Measurements from ENCODE around the gene SLC25A36. TPM values are rescaled to one million over a fixed set of nuclear protein-coding genes. Genes with fewer than 3 reads are reported as not detected.

SLC25A36 gene
- total and polyA plus RNA-seq, 2 of the 4 experiments (the other 2 are of a cell fraction) = 31.3 to 76.7 TPM

DNA sequence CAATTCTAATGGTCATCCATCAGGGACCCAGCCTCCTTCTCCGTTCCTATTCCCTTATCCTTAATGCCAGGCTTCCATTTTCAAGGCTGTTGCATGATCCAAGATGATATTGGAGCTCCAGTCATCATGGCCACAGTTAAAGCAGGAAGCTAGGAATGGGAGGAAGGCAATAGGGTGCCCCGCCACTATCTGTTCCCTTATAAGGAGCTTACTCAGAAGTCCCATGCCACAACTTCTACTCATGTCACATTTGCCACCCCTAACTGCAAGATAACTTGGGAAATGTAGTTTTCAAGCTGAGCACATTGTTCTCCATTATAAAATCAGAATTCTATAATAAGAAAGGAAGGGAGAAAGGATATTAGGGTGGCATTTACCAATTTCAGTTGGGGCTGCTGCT, 70.9 kb downstream of the SLC25A36 start (continued):
- TF ChIP-seq RFX5 (IDR thresholded peaks at IDR 0.05; ENCODE audit: low read depth, low read length) = no peak
- TF ChIP-seq CEBPB (IDR thresholded peaks at IDR 0.05; ENCODE audit: low read depth, low read length) = no peak

DNA sequence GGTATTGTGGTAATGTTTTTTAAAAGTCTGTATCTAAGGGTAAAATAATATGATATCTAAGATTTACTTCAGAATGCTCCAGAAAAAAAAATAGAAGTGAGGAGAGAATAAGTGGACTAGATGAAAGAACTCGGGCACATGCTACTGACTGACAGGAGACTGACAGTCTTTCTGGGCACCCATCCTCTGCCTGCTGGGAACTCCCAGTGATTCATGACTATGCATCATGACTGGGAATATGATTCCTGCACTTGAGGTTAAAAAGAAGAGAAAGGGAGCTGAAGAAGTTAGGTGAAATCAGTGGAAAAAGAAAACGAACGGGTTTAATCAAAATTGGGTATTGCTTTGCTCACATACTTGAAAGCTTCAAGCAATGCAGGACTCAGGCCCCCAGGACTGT, 73.8 kb downstream of the SLC25A36 start:
- no peak overlapping the region for H3K4me3 ChIP-seq (ENCODE audit: insufficient read depth, low read depth, low read length)
- H3K56ac ChIP-seq (ENCODE audit: extremely low read depth, insufficient read depth, low read length) = no peak overlapping the region
- in situ Hi-C loops (cut with MboI; ENCODE audit: low sequenced_read_pairs) (no loop called here), dilution Hi-C loops (cut with HindIII; ENCODE audit: low sequenced_read_pairs, unreplicated experiment) (no loop called here), intact Hi-C loops (cut with micrococcal nuclease) (no loop called here)
- H2BK20ac ChIP-seq (ENCODE audit: low read depth, low read length) = no peak overlapping the region
- no peaks in the 10 kb centered on the region for H3K79me1 ChIP-seq (ENCODE audit: low read depth in 1 of 2, low read length in 2 of 2)
- H3K9me3 ChIP-seq (ENCODE audit: control insufficient read depth, insufficient read depth, low read length) = no peaks in the 10 kb centered on the region
- no TSS peak for BruUV-seq (replicated peaks)
- TF ChIP-seq, protein P1, sequence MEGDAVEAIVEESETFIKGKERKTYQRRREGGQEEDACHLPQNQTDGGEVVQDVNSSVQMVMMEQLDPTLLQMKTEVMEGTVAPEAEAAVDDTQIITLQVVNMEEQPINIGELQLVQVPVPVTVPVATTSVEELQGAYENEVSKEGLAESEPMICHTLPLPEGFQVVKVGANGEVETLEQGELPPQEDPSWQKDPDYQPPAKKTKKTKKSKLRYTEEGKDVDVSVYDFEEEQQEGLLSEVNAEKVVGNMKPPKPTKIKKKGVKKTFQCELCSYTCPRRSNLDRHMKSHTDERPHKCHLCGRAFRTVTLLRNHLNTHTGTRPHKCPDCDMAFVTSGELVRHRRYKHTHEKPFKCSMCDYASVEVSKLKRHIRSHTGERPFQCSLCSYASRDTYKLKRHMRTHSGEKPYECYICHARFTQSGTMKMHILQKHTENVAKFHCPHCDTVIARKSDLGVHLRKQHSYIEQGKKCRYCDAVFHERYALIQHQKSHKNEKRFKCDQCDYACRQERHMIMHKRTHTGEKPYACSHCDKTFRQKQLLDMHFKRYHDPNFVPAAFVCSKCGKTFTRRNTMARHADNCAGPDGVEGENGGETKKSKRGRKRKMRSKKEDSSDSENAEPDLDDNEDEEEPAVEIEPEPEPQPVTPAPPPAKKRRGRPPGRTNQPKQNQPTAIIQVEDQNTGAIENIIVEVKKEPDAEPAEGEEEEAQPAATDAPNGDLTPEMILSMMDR (conservative IDR thresholded peaks at IDR 0.05; ENCODE audit: low read depth, low read length) = no peak
- TF ChIP-seq, protein P2, sequence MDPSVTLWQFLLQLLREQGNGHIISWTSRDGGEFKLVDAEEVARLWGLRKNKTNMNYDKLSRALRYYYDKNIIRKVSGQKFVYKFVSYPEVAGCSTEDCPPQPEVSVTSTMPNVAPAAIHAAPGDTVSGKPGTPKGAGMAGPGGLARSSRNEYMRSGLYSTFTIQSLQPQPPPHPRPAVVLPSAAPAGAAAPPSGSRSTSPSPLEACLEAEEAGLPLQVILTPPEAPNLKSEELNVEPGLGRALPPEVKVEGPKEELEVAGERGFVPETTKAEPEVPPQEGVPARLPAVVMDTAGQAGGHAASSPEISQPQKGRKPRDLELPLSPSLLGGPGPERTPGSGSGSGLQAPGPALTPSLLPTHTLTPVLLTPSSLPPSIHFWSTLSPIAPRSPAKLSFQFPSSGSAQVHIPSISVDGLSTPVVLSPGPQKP (IDR thresholded peaks at IDR 0.05; ENCODE audit: borderline replicate concordance, low read depth, low read length) = no peak
- TF ChIP-seq POLR2A (IDR thresholded peaks at IDR 0.05; ENCODE audit: low read depth, low read length) = no peak
- TF ChIP-seq NFE2L2 (IDR thresholded peaks at IDR 0.05; ENCODE audit: low read depth, low read length) = no peak
- TF ChIP-seq CHD1 (IDR thresholded peaks at IDR 0.05; ENCODE audit: low read depth, low read length) = no peak
- no peak for TF ChIP-seq FOS (IDR thresholded peaks at IDR 0.05; ENCODE audit: low read depth, low read length)
- no peak for TF ChIP-seq MAZ (IDR thresholded peaks at IDR 0.05; ENCODE audit: borderline replicate concordance, low read depth, low read length)
- no peak for TF ChIP-seq BHLHE40 (IDR thresholded peaks at IDR 0.05; ENCODE audit: low read depth, low read length)
- H3K14ac ChIP-seq (replicated peaks; ENCODE audit: low read depth, low read length) = no peak overlapping the region
- no peak for ATAC-seq (ENCODE audit: low read depth)
- no peak overlapping the region for H4K8ac ChIP-seq (ENCODE audit: low read depth in 2 of 2, low read length in 2 of 2)
- no peak overlapping the region for H4K5ac ChIP-seq (ENCODE audit: low read depth, low read length)
- WGBS, 2 experiments (ENCODE audit: extremely low coverage in 2 of 2, insufficient read length in 1 of 2) = no CpG with 5 or more reads among the region's 3 CpGs
- H2AK5ac ChIP-seq (ENCODE audit: low read depth, low read length) = no peak overlapping the region
- no peak overlapping the region for H2BK120ac ChIP-seq (ENCODE audit: low read depth, low read length)
- no peak overlapping the region for H2AFZ ChIP-seq (replicated peaks; ENCODE audit: low read length, poor library complexity)
- no peaks in the 10 kb centered on the region for H3K4me1 ChIP-seq (ENCODE audit: control insufficient read depth, insufficient read depth, low read length)
- no peaks in the 10 kb centered on the region for H4K20me1 ChIP-seq (ENCODE audit: insufficient read depth, low read length)
- H3K27me3 ChIP-seq (ENCODE audit: control insufficient read depth, insufficient read depth, low read length) = peaks cover 7% of the 10 kb centered on the region
- H3K36me3 ChIP-seq (ENCODE audit: control insufficient read depth, insufficient read depth, low read length) = no peaks in the 10 kb centered on the region
- no peak for DNase-seq
- CTCF ChIA-PET = interaction anchor here (1.1 kb wide), 1 partner anchor 15 kb away, joined by 4 read pairs; no protein-coding TSS in a partner anchor
- H3K23ac ChIP-seq (ENCODE audit: low read depth, low read length) = no peak overlapping the region
- H2BK5ac ChIP-seq (ENCODE audit: low read depth, low read length, poor library complexity, severe bottlenecking) = no peak overlapping the region
- no peak overlapping the region for H2AK9ac ChIP-seq (replicated peaks; ENCODE audit: low read depth, low read length, poor library complexity)
- H3K9ac ChIP-seq (ENCODE audit: low read depth, low read length) = no peak overlapping the region
- H3K18ac ChIP-seq (ENCODE audit: low read depth, low read length) = no peak overlapping the region
- no peak overlapping the region for H3K4me2 ChIP-seq (ENCODE audit: low read depth, low read length)
- H3K27ac ChIP-seq (ENCODE audit: insufficient read depth, low read length) = no peak overlapping the region
- H3K4ac ChIP-seq (ENCODE audit: low read depth, low read length) = no peak overlapping the region
- no peak overlapping the region for H4K91ac ChIP-seq (ENCODE audit: insufficient read depth, low read depth, low read length)
- no peaks in the 10 kb centered on the region for H3K9me1 ChIP-seq (ENCODE audit: insufficient read depth, low read length)
- POLR2A ChIA-PET (ENCODE audit: unreplicated experiment) = no interaction called here
- H2BK15ac ChIP-seq (ENCODE audit: low read depth, low read length) = no peak overlapping the region

Data from IMR-90 (cell line).